ENCODE measurements around the gene PELO. TPM values are rescaled to one million over a fixed set of nuclear protein-coding genes. Genes with fewer than 3 reads are reported as not detected.

PELO gene
- total and polyA plus RNA-seq, 2 donors (not counting 1 experiment from before 2014, with no cell fraction given): 2.2 to 5.8 TPM

DNA sequence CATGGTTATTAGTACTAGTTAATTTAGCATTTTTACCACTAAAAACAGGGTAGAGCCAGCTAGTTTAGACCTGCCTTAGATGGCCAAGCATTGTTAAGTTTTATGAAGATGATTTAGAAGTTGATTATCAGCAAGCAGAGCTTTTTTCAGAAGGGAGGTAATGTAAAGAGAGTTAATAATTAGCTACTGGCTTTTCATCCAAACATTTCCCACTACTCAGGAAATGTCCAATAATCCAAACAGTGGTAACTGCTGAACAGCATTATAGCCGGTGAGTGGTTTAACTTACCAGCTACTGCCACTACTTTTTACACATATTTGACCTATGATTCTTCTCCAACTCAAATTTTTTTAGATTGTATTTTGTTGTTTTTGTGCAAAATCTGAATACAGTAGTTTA lies 1.7 kb downstream of the PELO start:
- no peak overlapping the region for H3K4me3 Mint-ChIP-seq
- Histone ChIP-seq H3K9me3 (ENCODE audit: control extremely low read depth in 1 of 3, control insufficient read depth in 2 of 3, insufficient read depth in 1 of 3, low read length in 2 of 3) (peaks cover 0 to 1% (median 0%) of the 10 kb centered on the region in 3 donors), H4K20me1 (ENCODE audit: control insufficient read depth, insufficient read depth, low read length, poor library complexity, severe bottlenecking) (no peaks in the 10 kb centered on the region), H3K4me1 (ENCODE audit: control insufficient read depth in 2 of 2, insufficient read depth in 2 of 2, low read length in 2 of 2) (peaks cover 13 to 17% of the 10 kb centered on the region in 2 donors), H3K79me2 (ENCODE audit: control insufficient read depth, insufficient read depth, low read length) (no peaks in the 10 kb centered on the region), H3K4me3 (ENCODE audit: control extremely low read depth in 1 of 5, extremely low read depth in 1 of 5, insufficient read depth in 1 of 5, low read depth in 2 of 5, low read length in 4 of 5) (no peak overlapping the region), H3K36me3 (replicated peaks in 1 of 2; ENCODE audit: control extremely low read depth in 1 of 2, control insufficient read depth in 1 of 2, extremely low read depth in 1 of 2, insufficient read depth in 2 of 2, low read length in 1 of 2) (no peaks in the 10 kb centered on the region), H3K9ac (ENCODE audit: low read length) (no peak overlapping the region), H2AFZ (ENCODE audit: insufficient read depth, low read depth, low read length, poor library complexity, severe bottlenecking) (no peak overlapping the region), H3K27me3 (replicated peaks in 1 of 4; ENCODE audit: control extremely low read depth in 1 of 4, control insufficient read depth in 3 of 4, insufficient read depth in 4 of 4, low read length in 3 of 4) (peaks cover 0 to 42% (median 29%) of the 10 kb centered on the region in 4 experiments), H3K4me2 (replicated peaks; ENCODE audit: low read depth, low read length, poor library complexity, severe bottlenecking) (no peak overlapping the region), H3K27ac (ENCODE audit: low read length in 2 of 2) (no peak overlapping the region)
- WGBS (ENCODE audit: insufficient coverage): no CpG with 5 or more reads among the region's 1 CpG
- ChIA-PET CTCF (interaction anchor here (1.0 to 2.2 kb wide), 2 partner anchors 10 to 126 kb away, joined by 3 to 13 read pairs; no protein-coding TSS in a partner anchor), POLR2A (interaction anchor here (1.2 kb wide), 1 partner anchor 10 kb away, joined by 4 read pairs; no protein-coding TSS in a partner anchor)
- peaks cover 19% of the 10 kb centered on the region for H3K4me1 Mint-ChIP-seq
- DNase-seq: no peak
- intact Hi-C loops (cut with micrococcal nuclease): no loop called here
- no peak overlapping the region for H3K27ac Mint-ChIP-seq
- peaks cover 44% of the 10 kb centered on the region for H3K27me3 Mint-ChIP-seq
- TF ChIP-seq, protein P1, sequence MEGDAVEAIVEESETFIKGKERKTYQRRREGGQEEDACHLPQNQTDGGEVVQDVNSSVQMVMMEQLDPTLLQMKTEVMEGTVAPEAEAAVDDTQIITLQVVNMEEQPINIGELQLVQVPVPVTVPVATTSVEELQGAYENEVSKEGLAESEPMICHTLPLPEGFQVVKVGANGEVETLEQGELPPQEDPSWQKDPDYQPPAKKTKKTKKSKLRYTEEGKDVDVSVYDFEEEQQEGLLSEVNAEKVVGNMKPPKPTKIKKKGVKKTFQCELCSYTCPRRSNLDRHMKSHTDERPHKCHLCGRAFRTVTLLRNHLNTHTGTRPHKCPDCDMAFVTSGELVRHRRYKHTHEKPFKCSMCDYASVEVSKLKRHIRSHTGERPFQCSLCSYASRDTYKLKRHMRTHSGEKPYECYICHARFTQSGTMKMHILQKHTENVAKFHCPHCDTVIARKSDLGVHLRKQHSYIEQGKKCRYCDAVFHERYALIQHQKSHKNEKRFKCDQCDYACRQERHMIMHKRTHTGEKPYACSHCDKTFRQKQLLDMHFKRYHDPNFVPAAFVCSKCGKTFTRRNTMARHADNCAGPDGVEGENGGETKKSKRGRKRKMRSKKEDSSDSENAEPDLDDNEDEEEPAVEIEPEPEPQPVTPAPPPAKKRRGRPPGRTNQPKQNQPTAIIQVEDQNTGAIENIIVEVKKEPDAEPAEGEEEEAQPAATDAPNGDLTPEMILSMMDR (IDR thresholded peaks at IDR 0.05): no peak
- no peak for TF ChIP-seq EZH2 (IDR thresholded peaks at IDR 0.05; ENCODE audit: borderline replicate concordance, insufficient read depth, low read depth, low read length, poor library complexity, severe bottlenecking)
- no peaks in the 10 kb centered on the region for H3K9me3 Mint-ChIP-seq (ENCODE audit: insufficient read depth)
- no peak for ATAC-seq (ENCODE audit: low read depth)

DNA sequence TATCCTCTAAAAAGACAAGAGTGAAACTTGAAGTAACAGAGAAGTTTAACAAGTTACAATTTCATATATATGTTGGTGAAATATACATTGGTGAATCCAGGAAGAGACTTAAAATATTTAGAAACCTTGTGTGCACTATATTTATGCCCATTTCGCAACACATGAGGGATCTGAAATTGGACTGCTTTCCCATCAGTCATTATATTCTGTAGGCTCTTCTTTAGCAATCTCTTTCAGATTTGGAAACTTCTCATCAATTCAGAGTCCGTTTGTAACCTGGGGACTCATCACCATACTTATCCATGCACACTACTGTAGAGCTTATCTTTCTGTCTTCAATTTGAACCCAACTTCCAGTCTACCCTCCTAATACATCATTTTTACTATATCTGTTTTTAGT lies 2.1 kb downstream of the PELO start:
- no peak for ATAC-seq (ENCODE audit: low read depth)
- no peak for DNase-seq
- no peak overlapping the region for H2AFZ ChIP-seq (ENCODE audit: insufficient read depth, low read depth, low read length, poor library complexity, severe bottlenecking)
- intact Hi-C loops (cut with micrococcal nuclease): no loop called here
- Mint-ChIP-seq H3K4me3 (no peak overlapping the region), H3K9me3 (ENCODE audit: insufficient read depth) (no peaks in the 10 kb centered on the region), H3K27ac (no peak overlapping the region), H3K27me3 (peaks cover 40% of the 10 kb centered on the region), H3K4me1 (peaks cover 19% of the 10 kb centered on the region)
- H3K4me1 ChIP-seq (ENCODE audit: control insufficient read depth in 2 of 2, insufficient read depth in 2 of 2, low read length in 2 of 2): peaks cover 13 to 17% of the 10 kb centered on the region in 2 donors
- TF ChIP-seq, protein P1 (IDR thresholded peaks at IDR 0.05): no peak
- no peak for TF ChIP-seq EZH2 (IDR thresholded peaks at IDR 0.05; ENCODE audit: borderline replicate concordance, insufficient read depth, low read depth, low read length, poor library complexity, severe bottlenecking)
- H3K4me2 ChIP-seq (replicated peaks; ENCODE audit: low read depth, low read length, poor library complexity, severe bottlenecking): no peak overlapping the region
- ChIA-PET POLR2A (interaction anchor here (1.2 kb wide), 1 partner anchor 9 kb away, joined by 4 read pairs; no protein-coding TSS in a partner anchor), CTCF (interaction anchor here (2.2 kb wide), 1 partner anchor 9 kb away, joined by 13 read pairs; no protein-coding TSS in a partner anchor)
- H3K27ac ChIP-seq (ENCODE audit: low read length in 2 of 2): no peak overlapping the region
- no peak overlapping the region for H3K4me3 ChIP-seq (ENCODE audit: control extremely low read depth in 1 of 5, extremely low read depth in 1 of 5, insufficient read depth in 1 of 5, low read depth in 2 of 5, low read length in 4 of 5)
- H3K36me3 ChIP-seq (replicated peaks in 1 of 2; ENCODE audit: control extremely low read depth in 1 of 2, control insufficient read depth in 1 of 2, extremely low read depth in 1 of 2, insufficient read depth in 2 of 2, low read length in 1 of 2): no peaks in the 10 kb centered on the region
- peaks cover 0 to 38% (median 26%) of the 10 kb centered on the region in 4 experiments for H3K27me3 ChIP-seq (replicated peaks in 1 of 4; ENCODE audit: control extremely low read depth in 1 of 4, control insufficient read depth in 3 of 4, insufficient read depth in 4 of 4, low read length in 3 of 4)
- no peak overlapping the region for H3K9ac ChIP-seq (ENCODE audit: low read length)
- H3K9me3 ChIP-seq (ENCODE audit: control extremely low read depth in 1 of 3, control insufficient read depth in 2 of 3, insufficient read depth in 1 of 3, low read length in 2 of 3): peaks cover 0 to 3% (median 0%) of the 10 kb centered on the region in 3 donors
- no peaks in the 10 kb centered on the region for H3K79me2 ChIP-seq (ENCODE audit: control insufficient read depth, insufficient read depth, low read length)
- WGBS (ENCODE audit: insufficient coverage): 100% methylated on average over 2 of the region's 2 CpGs
- no peaks in the 10 kb centered on the region for H4K20me1 ChIP-seq (ENCODE audit: control insufficient read depth, insufficient read depth, low read length, poor library complexity, severe bottlenecking)
